Measurements from ENCODE around the gene USP21.
A peak's percentile ranks its signal among the peaks of the same experiment; 100 is the strongest.

USP21 gene

DNA sequence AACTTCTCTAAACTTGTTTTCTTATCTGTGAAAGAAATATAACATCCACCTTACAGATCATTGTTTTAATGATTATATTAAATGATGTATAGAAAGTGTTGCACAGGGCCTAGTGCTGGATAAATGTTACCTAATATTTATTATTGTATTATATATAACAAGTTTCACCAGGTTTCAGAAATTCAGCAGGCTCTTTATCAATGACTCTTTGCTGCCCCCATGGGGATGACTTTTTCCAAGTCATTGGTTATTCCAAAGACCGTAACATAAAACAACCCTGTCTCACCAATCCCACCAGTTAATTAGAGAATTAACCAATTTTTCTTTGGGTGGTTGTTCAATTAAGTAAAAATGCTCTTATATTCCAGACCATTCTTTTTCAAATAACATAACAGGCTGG, 19.5 kb upstream of the USP21 start:
- H3K4ac ChIP-seq (ENCODE audit: low read depth, low read length) = no peak overlapping the region
- peak; percentile 60 for DNase-seq
- H4K5ac ChIP-seq (ENCODE audit: low read length) = no peak overlapping the region
- H4K8ac ChIP-seq (ENCODE audit: low read depth, low read length) = no peak overlapping the region
- H3K56ac ChIP-seq (ENCODE audit: low read length) = no peak overlapping the region
- H3K36me3 ChIP-seq (ENCODE audit: control insufficient read depth, insufficient read depth, low read length) = no peaks in the 10 kb centered on the region
- H3K9ac ChIP-seq (ENCODE audit: low read length) = no peak overlapping the region
- H2BK120ac ChIP-seq (ENCODE audit: low read depth, low read length) = no peak overlapping the region
- no peak overlapping the region for H3K27ac ChIP-seq (ENCODE audit: low read depth, low read length)
- peaks cover 4% of the 10 kb centered on the region for H3K79me2 ChIP-seq (ENCODE audit: control insufficient read depth, insufficient read depth, low read length)
- H3K4me1 ChIP-seq (ENCODE audit: control insufficient read depth, low read depth, low read length) = no peaks in the 10 kb centered on the region
- H2BK5ac ChIP-seq (ENCODE audit: low read length) = no peak overlapping the region
- no peak overlapping the region for H3K4me3 ChIP-seq (ENCODE audit: low read length)
- H3K4me2 ChIP-seq (ENCODE audit: low read length) = no peak overlapping the region
- no peaks in the 10 kb centered on the region for H3K27me3 ChIP-seq (ENCODE audit: insufficient read depth, low read length, poor library complexity)
- whole genome bisulfite sequencing (ENCODE audit: extremely low coverage, insufficient coverage, low lambda C conversion rate) = no CpG with 5 or more reads among the region's 1 CpG
- no peak overlapping the region for H2AK5ac ChIP-seq (ENCODE audit: low read length)
- no peaks in the 10 kb centered on the region for H3K79me1 ChIP-seq (ENCODE audit: low read length)
- no peak overlapping the region for H2BK15ac ChIP-seq (replicated peaks; ENCODE audit: low read depth)
- H3K23ac ChIP-seq (ENCODE audit: low read length) = no peak overlapping the region
- no peak overlapping the region for H3K18ac ChIP-seq (ENCODE audit: low read length)

DNA sequence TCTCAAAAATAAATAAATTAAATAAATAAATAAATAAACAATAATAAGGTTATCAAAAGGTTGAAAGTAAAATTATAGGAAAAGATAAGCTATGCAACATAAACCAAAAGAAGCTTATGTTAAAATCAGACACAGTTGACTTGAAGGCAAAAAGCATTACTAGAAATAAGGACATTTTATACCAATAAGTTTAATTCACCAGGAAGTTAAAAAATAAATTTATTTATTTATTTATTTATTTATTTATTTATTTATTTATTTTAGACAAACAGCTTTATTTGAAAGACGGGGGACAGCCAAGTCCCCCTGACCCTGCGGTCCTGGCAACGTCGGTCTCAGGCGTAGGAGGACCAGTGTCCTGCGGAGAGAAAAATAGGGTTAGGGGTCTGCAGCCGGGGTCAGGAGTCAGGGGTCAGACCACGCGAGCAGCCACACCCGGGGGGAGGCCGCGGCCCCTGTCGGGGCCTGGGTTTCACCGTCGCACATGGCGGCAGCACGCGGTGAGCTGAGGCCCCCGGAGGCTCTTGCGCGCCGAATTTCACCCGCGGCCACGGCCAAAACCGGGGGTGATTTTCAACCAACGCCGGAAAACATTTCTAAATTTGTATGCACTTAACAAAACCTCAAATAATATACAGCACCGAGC, 18.4 kb upstream of the USP21 start:
- H3K56ac ChIP-seq (ENCODE audit: low read length) = no peak overlapping the region
- no peak overlapping the region for H3K23ac ChIP-seq (ENCODE audit: low read length)
- no peak overlapping the region for H2BK15ac ChIP-seq (replicated peaks; ENCODE audit: low read depth)
- H3K27me3 ChIP-seq (ENCODE audit: insufficient read depth, low read length, poor library complexity) = no peaks in the 10 kb centered on the region
- H3K36me3 ChIP-seq (ENCODE audit: control insufficient read depth, insufficient read depth, low read length) = no peaks in the 10 kb centered on the region
- no peak overlapping the region for H3K4me2 ChIP-seq (ENCODE audit: low read length)
- H3K4ac ChIP-seq (ENCODE audit: low read depth, low read length) = no peak overlapping the region
- no peak overlapping the region for H3K9ac ChIP-seq (ENCODE audit: low read length)
- no peaks in the 10 kb centered on the region for H3K4me1 ChIP-seq (ENCODE audit: control insufficient read depth, low read depth, low read length)
- no peaks in the 10 kb centered on the region for H3K79me1 ChIP-seq (ENCODE audit: low read length)
- H3K27ac ChIP-seq (ENCODE audit: low read depth, low read length) = no peak overlapping the region
- H3K4me3 ChIP-seq (ENCODE audit: low read length) = no peak overlapping the region
- no peak for DNase-seq
- WGBS (ENCODE audit: extremely low coverage, insufficient coverage, low lambda C conversion rate) = no CpG with 5 or more reads among the region's 29 CpGs
- no peak overlapping the region for H2BK120ac ChIP-seq (ENCODE audit: low read depth, low read length)
- no peak overlapping the region for H4K8ac ChIP-seq (ENCODE audit: low read depth, low read length)
- no peak overlapping the region for H3K18ac ChIP-seq (ENCODE audit: low read length)
- H3K79me2 ChIP-seq (ENCODE audit: control insufficient read depth, insufficient read depth, low read length) = no peaks in the 10 kb centered on the region
- H4K5ac ChIP-seq (ENCODE audit: low read length) = no peak overlapping the region
- no peak overlapping the region for H2BK5ac ChIP-seq (ENCODE audit: low read length)
- H2AK5ac ChIP-seq (ENCODE audit: low read length) = no peak overlapping the region

DNA sequence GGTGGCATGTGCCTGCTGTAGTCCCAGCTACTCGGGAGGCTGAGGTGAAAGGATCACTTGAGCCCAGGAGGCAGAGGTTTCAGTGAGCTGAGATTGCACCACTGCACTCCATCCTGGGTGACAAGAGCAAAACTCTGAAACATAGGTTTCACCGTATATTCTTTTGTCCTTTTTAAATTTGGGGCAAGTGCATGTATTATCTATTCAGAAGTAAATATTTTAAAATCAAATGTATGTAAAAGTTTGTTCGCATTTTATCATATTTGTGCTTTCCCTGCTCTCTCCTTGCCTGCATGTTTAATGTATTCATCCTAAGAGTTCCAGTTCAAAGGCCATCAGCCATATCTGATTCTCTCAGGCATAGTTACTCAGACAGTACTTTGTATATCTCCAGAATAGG, 13.5 kb upstream of the USP21 start:
- Histone ChIP-seq H2BK15ac (replicated peaks; ENCODE audit: low read depth) (no peak overlapping the region), H2BK120ac (ENCODE audit: low read depth, low read length) (no peak overlapping the region), H3K4me1 (ENCODE audit: control insufficient read depth, low read depth, low read length) (no peaks in the 10 kb centered on the region), H2AK5ac (ENCODE audit: low read length) (no peak overlapping the region), H2BK5ac (ENCODE audit: low read length) (no peak overlapping the region), H3K79me2 (ENCODE audit: control insufficient read depth, insufficient read depth, low read length) (no peaks in the 10 kb centered on the region), H4K8ac (ENCODE audit: low read depth, low read length) (no peak overlapping the region), H3K27ac (ENCODE audit: low read depth, low read length) (no peak overlapping the region), H3K79me1 (ENCODE audit: low read length) (no peaks in the 10 kb centered on the region), H3K4ac (ENCODE audit: low read depth, low read length) (no peak overlapping the region), H3K27me3 (ENCODE audit: insufficient read depth, low read length, poor library complexity) (no peaks in the 10 kb centered on the region), H3K18ac (ENCODE audit: low read length) (no peak overlapping the region), H3K36me3 (ENCODE audit: control insufficient read depth, insufficient read depth, low read length) (no peaks in the 10 kb centered on the region), H3K9ac (ENCODE audit: low read length) (no peak overlapping the region), H3K4me2 (ENCODE audit: low read length) (no peak overlapping the region), H4K5ac (ENCODE audit: low read length) (no peak overlapping the region), H3K4me3 (ENCODE audit: low read length) (no peak overlapping the region), H3K23ac (ENCODE audit: low read length) (no peak overlapping the region), H3K56ac (ENCODE audit: low read length) (no peak overlapping the region)
- no peak for DNase-seq
- no CpG with 5 or more reads among the region's 3 CpGs for WGBS (ENCODE audit: extremely low coverage, insufficient coverage, low lambda C conversion rate)

DNA sequence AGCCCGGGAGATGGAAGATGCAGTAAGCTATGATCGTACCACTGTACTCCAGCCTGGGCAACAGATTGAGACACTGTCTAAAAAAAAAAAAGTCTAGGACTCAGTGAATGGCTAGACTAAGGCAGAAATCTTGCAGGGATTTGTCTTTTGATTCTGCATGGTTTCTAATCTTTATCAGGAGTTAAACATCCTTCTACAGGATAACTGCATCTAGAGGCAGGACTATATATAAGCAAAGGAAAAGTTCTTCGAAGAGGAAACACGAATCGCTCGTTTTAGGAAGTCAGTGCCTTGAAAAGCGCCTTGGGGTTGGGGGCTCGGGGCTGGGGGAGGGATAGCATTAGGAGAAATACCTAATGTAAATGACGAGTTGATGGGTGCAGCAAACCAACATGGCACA, 6.1 kb upstream of the USP21 start:
- Histone ChIP-seq H3K4me3 (ENCODE audit: low read length) (no peak overlapping the region), H3K79me1 (ENCODE audit: low read length) (no peaks in the 10 kb centered on the region), H2AK5ac (ENCODE audit: low read length) (no peak overlapping the region), H3K4me1 (ENCODE audit: control insufficient read depth, low read depth, low read length) (peaks cover 2% of the 10 kb centered on the region), H2BK15ac (replicated peaks; ENCODE audit: low read depth) (no peak overlapping the region), H3K23ac (ENCODE audit: low read length) (no peak overlapping the region), H3K18ac (ENCODE audit: low read length) (no peak overlapping the region), H2BK120ac (ENCODE audit: low read depth, low read length) (no peak overlapping the region), H3K36me3 (ENCODE audit: control insufficient read depth, insufficient read depth, low read length) (no peaks in the 10 kb centered on the region), H3K27me3 (ENCODE audit: insufficient read depth, low read length, poor library complexity) (no peaks in the 10 kb centered on the region), H3K27ac (ENCODE audit: low read depth, low read length) (no peak overlapping the region), H3K4me2 (ENCODE audit: low read length) (no peak overlapping the region), H3K56ac (ENCODE audit: low read length) (peak overlapping the region; percentile 0), H2BK5ac (ENCODE audit: low read length) (no peak overlapping the region), H3K4ac (ENCODE audit: low read depth, low read length) (no peak overlapping the region), H4K8ac (ENCODE audit: low read depth, low read length) (no peak overlapping the region), H3K9ac (ENCODE audit: low read length) (no peak overlapping the region), H4K5ac (ENCODE audit: low read length) (no peak overlapping the region), H3K79me2 (ENCODE audit: control insufficient read depth, insufficient read depth, low read length) (no peaks in the 10 kb centered on the region)
- WGBS (ENCODE audit: extremely low coverage, insufficient coverage, low lambda C conversion rate) = no CpG with 5 or more reads among the region's 9 CpGs
- no peak for DNase-seq

DNA sequence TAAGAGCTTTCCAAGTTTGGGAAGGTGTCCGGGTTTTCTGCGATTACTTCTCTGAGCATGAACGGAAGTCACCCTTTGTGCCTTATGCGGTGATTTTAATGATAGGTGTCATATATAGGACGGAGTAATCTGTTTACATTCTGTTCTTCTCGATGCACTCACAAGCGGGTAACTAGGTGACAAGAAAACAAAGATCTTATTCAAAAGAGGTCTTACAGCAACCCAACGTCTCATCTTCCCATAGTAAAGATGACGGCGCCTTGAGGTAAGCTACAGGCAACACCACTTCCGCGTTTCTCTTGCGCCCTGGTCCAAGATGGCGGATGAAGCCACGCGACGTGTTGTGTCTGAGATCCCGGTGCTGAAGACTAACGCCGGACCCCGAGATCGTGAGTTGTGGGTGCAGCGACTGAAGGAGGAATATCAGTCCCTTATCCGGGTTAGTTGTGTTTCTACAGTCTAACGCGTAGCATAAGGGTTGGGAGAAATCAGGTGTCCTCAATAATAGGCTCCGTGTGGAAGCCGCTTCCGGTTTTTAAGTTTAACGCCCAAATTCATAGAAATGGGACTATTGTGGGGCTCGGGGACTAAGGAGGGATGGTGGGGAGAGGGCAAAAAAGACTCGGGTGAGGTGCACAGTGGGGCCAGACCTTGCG, 5.5 kb upstream of the USP21 start, which contains the start of gene UFC1:
UFC1 (plus strand) TSS at position 297 of the 656 bp plus-strand sequence; CDS start at position 317, 20 bp downstream.
- H3K4me2 ChIP-seq (ENCODE audit: low read length) = peak within 1 kb of the TSS; percentile 47
- peak within 1 kb of the TSS; percentile 59 for H3K4me3 ChIP-seq (ENCODE audit: low read length)
- peak within 1 kb of the TSS; percentile 79 for H3K9ac ChIP-seq (ENCODE audit: low read length)
- H4K8ac ChIP-seq (ENCODE audit: low read depth, low read length) = peak within 1 kb of the TSS; percentile 91
- no peaks in the 10 kb centered on the region for H3K36me3 ChIP-seq (ENCODE audit: control insufficient read depth, insufficient read depth, low read length)
- H3K4ac ChIP-seq (ENCODE audit: low read depth, low read length) = peak within 1 kb of the TSS; percentile 7
- peaks cover 2% of the 10 kb centered on the region for H3K4me1 ChIP-seq (ENCODE audit: control insufficient read depth, low read depth, low read length)
- WGBS (ENCODE audit: extremely low coverage, insufficient coverage, low lambda C conversion rate) = no CpG with 5 or more reads among the region's 33 CpGs
- H3K18ac ChIP-seq (ENCODE audit: low read length) = peak within 1 kb of the TSS; percentile 77
- H2AK5ac ChIP-seq (ENCODE audit: low read length) = no peak within 1 kb of the TSS
- H3K56ac ChIP-seq (ENCODE audit: low read length) = peak within 1 kb of the TSS; percentile 95
- no peaks in the 10 kb centered on the region for H3K79me2 ChIP-seq (ENCODE audit: control insufficient read depth, insufficient read depth, low read length)
- peak within 1 kb of the TSS; percentile 84 for H2BK5ac ChIP-seq (ENCODE audit: low read length)
- H2BK120ac ChIP-seq (ENCODE audit: low read depth, low read length) = no peak within 1 kb of the TSS
- H2BK15ac ChIP-seq (replicated peaks; ENCODE audit: low read depth) = no peak within 1 kb of the TSS
- H3K27ac ChIP-seq (ENCODE audit: low read depth, low read length) = peak within 1 kb of the TSS; percentile 28
- peak within 1 kb of the TSS; percentile 64 for H4K5ac ChIP-seq (ENCODE audit: low read length)
- H3K23ac ChIP-seq (ENCODE audit: low read length) = no peak within 1 kb of the TSS
- H3K27me3 ChIP-seq (ENCODE audit: insufficient read depth, low read length, poor library complexity) = no peaks in the 10 kb centered on the region
- H3K79me1 ChIP-seq (ENCODE audit: low read length) = no peaks in the 10 kb centered on the region
- DNase-seq = peak; percentile 95

Measured in mesendoderm (in vitro differentiated cells).